DND-41 (cell line): ENCODE data around the gene NCLN.

Experiments
- EZH2 ChIP-seq: IDR thresholded peaks from 3 replicates; pipeline ENCODE4 v1.6.1; 2012; ENCODE audit warnings: borderline replicate concordance, low read depth, mild to moderate bottlenecking, moderate library complexity, low read length, inconsistent platforms; ENCODE audit not compliant: severe bottlenecking
- TF ChIP-seq, protein P1 (sequence below): IDR thresholded peaks from 2 replicates; pipeline ENCODE4 v1.5.1; 2012; ENCODE audit warnings: borderline replicate concordance, low read length, moderate library complexity, mild to moderate bottlenecking; ENCODE audit not compliant: poor library complexity, severe bottlenecking; ENCODE audit errors: extremely low read depth

GRCh38 chr19:3229888-3230496 lies 44.3 kb downstream of the NCLN start:
- TF ChIP-seq, protein P1, sequence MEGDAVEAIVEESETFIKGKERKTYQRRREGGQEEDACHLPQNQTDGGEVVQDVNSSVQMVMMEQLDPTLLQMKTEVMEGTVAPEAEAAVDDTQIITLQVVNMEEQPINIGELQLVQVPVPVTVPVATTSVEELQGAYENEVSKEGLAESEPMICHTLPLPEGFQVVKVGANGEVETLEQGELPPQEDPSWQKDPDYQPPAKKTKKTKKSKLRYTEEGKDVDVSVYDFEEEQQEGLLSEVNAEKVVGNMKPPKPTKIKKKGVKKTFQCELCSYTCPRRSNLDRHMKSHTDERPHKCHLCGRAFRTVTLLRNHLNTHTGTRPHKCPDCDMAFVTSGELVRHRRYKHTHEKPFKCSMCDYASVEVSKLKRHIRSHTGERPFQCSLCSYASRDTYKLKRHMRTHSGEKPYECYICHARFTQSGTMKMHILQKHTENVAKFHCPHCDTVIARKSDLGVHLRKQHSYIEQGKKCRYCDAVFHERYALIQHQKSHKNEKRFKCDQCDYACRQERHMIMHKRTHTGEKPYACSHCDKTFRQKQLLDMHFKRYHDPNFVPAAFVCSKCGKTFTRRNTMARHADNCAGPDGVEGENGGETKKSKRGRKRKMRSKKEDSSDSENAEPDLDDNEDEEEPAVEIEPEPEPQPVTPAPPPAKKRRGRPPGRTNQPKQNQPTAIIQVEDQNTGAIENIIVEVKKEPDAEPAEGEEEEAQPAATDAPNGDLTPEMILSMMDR = no peak
- TF ChIP-seq EZH2 = no peak
